ENCODE results near the gene ZC3H18.

DNA sequence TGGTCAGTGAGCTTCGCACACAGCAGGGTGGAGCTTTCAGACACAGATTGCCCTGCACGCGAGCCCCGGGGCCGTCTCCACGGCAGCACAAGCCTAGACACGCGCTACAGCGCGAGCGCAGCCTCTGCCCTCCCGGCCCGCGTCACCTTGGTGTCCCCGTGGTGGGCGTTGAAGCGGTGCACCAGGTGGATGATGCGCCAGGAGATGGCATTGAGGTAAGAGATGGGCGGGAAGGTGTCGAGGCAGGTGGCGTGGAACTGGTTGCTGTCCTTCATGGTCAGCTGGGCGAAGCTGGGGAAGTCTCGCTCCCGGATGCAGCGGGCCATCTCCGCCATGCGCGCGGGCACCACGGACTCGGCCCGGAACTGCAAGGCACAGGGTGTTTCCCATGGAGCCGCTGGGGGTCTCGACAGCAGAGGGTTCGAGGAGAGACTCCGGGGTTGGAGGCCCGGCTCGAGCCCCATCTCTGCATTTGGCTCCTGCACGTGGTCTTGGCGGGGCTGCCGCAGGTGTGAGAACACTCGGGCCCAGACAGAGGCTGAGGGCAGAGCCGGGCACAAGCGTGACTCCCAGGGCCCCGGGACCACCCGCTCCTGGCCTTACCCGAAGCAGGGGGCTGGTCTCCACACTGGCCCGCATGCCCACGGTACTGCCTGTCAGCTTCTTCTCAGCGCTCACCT is 85.0 kb downstream of the ZC3H18 start:
- no peak for TF ChIP-seq POLR2A (IDR thresholded peaks at IDR 0.05)
- TF ChIP-seq, protein P1, sequence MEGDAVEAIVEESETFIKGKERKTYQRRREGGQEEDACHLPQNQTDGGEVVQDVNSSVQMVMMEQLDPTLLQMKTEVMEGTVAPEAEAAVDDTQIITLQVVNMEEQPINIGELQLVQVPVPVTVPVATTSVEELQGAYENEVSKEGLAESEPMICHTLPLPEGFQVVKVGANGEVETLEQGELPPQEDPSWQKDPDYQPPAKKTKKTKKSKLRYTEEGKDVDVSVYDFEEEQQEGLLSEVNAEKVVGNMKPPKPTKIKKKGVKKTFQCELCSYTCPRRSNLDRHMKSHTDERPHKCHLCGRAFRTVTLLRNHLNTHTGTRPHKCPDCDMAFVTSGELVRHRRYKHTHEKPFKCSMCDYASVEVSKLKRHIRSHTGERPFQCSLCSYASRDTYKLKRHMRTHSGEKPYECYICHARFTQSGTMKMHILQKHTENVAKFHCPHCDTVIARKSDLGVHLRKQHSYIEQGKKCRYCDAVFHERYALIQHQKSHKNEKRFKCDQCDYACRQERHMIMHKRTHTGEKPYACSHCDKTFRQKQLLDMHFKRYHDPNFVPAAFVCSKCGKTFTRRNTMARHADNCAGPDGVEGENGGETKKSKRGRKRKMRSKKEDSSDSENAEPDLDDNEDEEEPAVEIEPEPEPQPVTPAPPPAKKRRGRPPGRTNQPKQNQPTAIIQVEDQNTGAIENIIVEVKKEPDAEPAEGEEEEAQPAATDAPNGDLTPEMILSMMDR (IDR thresholded peaks at IDR 0.05), result no peak
- no peak for TF ChIP-seq EP300 (IDR thresholded peaks at IDR 0.05)

All from ovary (tissue), 3 donors.